GM18520 (cell line): ENCODE results near the gene GPN1.
"Not testable (repeated sequence)": the region's sequence is repeated elsewhere in the genome, so short reads cannot be mapped to it uniquely, and the experiment has no call there.

ENCODE experiments used
- ATAC-seq: cut with Tn5 transposase; IDR thresholded peaks from one replicate; pipeline ENCODE4 v1.9.1; 2021; ENCODE audit not compliant: unreplicated experiment

Gene GPN1

GRCh38 chr2:27628767-27629709, at the start of gene GPN1, which contains the start of gene CCDC121:
GPN1 (plus strand) TSS chr2:27629050; CDS start chr2:27629059, 9 bp downstream.
CCDC121 (minus strand) TSS chr2:27629012; CDS start chr2:27627799, 1,213 bp downstream.
- ATAC-seq = peak; percentile 95

DNA sequence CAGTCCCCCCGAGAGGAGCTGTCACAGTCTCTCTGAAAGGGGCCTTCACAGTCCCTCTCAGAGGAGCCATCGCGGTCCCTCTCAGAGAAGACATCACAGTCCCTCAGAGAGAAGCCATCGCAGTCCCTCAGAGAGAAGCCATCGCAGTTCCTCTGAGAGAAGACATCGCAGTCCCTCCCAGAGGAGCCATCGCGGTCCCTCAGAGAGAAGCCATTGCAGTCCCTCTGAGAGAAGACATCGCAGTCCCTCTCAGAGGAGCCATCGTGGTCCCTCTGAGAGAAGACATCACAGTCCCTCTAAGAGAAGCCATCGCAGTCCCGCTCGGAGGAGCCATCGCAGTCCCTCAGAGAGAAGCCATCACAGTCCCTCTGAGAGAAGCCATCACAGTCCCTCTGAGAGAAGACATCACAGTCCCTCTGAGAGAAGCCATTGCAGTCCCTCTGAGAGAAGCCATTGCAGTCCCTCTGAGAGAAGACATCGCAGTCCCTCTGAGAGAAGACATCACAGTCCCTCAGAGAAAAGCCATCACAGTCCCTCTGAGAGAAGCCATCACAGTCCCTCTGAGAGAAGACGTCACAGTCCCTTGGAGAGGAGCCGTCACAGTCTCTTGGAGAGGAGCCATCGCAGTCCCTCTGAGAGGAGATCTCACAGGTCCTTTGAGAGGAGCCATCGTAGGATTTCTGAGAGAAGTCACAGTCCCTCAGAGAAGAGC, 47.3 kb upstream of the GPN1 start:
- no peak for ATAC-seq

GRCh38 chr2:27582129-27582694, 46.6 kb upstream of the GPN1 start:
- no peak for ATAC-seq

DNA sequence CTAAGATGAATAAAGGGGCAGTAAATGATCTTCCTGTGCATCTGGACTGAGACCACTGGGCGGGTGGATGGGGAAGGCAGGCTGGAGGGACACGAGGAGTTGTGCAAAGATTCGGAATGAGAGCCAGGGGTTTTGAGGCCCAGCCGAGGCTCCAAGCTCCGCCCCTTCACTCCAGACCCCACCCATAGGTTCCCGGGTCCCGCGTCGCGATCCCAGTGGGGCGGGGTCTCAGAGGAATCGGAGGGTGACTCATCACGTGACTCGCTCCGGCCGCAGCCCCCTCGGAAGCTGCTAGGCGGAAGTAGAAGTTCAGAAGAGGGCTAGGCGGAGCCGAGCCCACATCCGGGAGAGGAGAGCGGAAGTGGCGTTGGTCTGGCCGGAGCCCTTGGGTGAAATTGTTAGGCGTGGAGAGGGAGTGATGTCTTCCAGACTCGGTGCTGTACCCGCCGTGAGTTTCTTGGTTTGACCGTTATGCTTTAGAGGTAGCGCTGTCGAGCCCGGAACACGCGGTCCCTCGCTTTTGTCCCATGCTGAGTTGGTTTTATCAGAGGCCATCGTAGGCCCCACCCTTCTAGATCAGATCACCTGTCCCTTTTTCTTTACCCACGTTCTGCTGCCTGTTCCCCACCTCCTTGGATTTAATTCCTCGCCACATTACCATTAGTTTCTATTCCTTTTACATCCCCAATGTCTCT, 46.0 kb upstream of the GPN1 start, which contains the start of gene ZNF512:
Gene ZNF512 (plus strand): TSS at position 348 of the 695 bp plus-strand sequence. CDS start 71 bp downstream, at position 419.
- ATAC-seq = peak; percentile 69

DNA sequence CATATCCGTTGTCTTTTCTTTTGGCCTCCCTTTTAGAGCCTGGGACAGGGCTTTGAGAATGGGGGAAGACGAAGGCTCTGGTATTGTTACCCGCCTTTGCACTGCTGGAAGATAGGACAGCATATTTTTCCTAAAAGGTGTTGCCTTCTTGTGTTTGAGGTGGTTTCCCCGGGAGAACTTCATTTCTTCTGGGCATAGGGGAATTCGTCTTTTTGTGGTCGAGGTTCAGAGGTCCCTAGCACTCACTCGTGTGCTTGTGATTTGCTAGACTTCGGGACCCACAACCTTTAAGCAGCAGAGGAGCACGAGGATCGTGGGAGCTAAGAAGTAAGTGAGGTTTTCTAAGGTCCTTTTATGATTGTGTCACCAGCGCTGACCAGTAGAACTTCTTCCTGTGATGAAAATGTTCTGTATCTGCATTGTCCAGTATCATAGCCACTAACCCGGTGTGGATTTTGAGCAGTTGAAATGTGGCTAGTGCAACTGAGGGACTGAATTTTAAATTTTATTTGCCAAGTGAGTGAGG, 45.4 kb upstream of the GPN1 start:
- ATAC-seq = no peak

GRCh38 chr2:27584597-27584996, 44.3 kb upstream of the GPN1 start:
- no peak for ATAC-seq

DNA sequence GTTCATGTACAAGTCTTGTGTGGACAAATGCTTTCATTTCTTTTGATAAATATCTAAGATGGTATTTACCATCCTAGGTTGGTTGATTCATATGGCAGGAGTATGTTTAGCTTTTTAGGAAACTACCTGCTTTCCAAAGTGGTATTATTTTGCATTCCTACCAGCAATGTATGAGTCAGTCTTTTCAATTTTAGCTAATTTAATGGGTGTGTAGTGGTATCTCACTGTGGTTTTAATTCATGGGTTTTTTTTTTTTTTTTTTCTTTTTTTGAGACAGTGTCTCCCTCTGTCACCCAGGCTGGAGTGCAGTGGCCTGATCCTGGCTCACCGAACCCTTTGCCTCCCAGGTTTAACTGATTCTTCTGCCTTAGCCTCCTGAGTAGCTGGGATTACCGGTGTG, 41.8 kb upstream of the GPN1 start:
- no peak for ATAC-seq

GRCh38 chr2:27588308-27588707, 40.5 kb upstream of the GPN1 start:
- ATAC-seq = no peak

DNA sequence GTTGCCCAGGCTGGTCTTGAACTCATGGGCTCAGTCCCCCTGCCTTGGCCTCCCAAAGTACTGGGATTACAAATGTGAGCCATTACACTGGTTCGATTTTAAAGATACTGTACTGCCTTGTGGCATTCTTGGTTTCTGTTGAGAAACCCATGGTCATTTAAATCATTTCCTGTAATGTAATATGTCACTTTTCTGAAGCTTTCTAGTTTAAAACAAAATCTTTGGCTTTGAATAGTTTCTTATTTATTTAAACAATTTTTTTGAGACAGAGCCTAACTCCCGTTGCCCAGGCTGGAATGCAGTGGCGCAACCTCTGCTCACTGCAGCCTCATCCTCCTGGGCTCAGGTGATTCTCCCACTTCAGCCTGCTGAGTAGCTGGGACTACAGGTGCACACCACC, 37.1 kb upstream of the GPN1 start:
- no peak for ATAC-seq

DNA sequence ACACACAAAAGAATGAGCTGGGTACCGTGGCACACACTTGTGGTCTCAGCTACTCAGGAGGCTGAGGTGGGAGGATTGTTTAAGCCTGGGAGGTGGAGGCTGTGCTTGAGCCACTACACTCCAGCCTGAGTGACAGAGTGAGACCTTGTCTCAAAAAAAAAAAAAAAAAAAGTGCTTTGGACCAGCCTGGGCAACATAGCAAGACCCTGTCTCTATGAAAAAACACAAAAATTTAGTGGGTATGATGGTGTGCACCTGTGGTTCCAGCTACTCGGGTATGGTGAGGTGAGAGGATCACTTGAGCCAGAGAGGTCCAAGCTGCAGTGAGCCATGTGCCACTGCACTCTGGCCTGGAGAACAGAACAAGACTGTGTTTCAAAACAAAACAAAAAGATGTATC, 35.6 kb upstream of the GPN1 start:
- no peak for ATAC-seq

GRCh38 chr2:27594020-27594703, 34.7 kb upstream of the GPN1 start:
- not testable (repeated sequence) for ATAC-seq

- not testable (repeated sequence) for ATAC-seq
Observed at GRCh38 chr2:27595412-27595811, 33.4 kb upstream of the GPN1 start.

DNA sequence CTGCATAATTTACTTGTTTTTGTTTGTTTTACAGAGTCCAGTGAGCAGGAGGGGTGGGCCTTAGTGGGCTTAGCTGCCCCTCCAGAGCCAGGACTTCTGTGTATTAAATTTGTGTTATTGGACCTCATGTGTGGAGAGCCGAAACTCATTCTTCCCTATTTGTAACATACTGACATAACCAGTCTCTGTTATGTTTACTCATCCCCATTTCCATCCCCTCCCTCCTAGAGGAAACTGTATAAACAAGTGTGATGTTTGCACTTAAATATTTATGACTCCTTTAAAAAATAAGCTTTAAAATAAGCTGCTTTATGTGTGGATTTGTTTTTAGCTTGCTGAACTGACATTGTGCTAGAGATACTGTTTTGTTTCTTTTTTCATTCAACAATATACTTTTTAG, 32.2 kb upstream of the GPN1 start:
- ATAC-seq = no peak

DNA sequence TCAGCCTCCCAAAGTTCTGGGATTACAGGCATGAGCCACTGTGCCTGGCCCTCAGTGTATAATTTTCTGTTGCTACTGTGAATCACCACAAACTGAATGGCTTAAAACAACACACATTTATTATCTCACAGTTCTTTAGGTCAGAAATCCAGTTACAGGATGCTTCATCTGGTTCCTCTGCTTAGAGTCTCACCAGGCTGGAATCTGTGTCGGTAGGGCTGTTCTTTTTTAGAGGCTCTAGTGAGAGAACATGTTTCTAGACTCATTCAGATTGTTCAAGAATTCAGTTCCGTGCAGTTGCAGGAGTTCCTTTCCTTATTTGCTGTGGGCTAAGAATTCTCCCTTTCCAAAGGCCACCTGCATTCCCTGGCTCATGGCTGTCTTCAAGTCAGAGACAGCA, 22.2 kb upstream of the GPN1 start:
- no peak for ATAC-seq

- no peak for ATAC-seq
Observed at GRCh38 chr2:27613985-27614384, 14.9 kb upstream of the GPN1 start.

DNA sequence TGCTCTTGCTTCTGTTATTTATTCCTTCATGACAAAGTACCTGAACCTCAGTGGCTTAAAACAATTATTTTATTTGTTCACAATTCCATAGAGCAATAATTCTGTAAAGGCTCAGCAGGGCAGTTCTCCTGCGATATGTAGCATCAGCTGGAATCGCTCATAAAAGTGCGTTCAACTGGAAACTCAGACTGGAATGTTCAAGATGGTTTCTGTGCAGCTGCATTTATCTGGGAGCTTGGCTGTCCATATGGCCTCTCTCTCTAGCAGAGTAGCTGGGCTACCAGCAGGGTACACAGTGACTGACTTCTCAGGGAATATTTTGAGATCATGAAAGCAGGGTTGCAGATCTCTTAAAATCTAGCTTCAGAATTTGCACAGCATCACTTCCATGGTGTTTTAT, 13.5 kb upstream of the GPN1 start:
- no peak for ATAC-seq

DNA sequence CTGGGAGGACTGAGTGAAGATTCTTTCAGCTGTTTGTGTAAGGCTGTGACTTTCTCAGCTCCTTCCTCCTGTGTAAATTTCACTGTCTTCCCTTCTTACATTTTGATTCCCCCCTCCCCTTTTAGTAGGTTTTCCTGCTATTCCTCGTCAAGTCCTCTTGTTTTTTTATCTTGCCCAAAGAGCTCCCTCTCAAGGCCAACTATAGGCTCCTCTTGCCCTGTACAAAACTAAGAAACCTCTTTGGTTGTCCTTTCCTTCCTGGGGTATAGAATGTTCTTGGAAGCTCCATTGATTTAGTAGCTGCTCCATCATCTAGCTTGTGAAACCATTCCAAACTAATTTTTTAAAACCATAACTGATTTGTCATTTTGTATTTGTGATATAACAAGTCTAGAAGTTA, 7.3 kb upstream of the GPN1 start:
- no peak for ATAC-seq

DNA sequence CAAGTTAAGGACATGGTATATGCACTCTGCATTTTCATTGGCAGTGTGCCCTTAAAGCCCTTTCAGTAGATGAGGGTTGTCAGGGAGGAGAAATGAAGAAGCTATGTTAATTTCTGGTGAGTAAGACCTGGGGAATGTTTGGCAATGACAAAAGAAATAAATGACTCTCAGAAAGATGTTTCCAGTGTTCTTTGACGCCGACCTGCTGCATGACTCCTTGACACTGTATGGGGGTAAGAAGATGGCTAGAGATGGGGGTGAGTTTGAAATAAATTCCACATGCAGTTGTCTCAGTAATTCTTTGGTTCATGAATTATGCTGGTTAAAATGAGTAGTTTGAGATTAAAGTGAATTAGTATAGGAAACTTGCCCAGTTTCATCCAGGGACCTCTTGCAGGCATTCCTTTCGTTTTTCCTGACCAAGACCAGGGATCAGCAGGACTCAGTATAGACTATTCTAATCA, 5.9 kb upstream of the GPN1 start:
- ATAC-seq = no peak

- ATAC-seq = no peak
Observed at GRCh38 chr2:27624943-27625342, 3.9 kb upstream of the GPN1 start.

GRCh38 chr2:27626323-27626722, 2.5 kb upstream of the GPN1 start:
- not testable (repeated sequence) for ATAC-seq
